GM13976 (cell line): ENCODE results near the gene GGA3.

Source experiments
- DNase-seq: peaks from one replicate; pipeline ENCODE4 v3.0.0; 2012; ENCODE audit warnings: low spot score
- CTCF ChIP-seq: IDR thresholded peaks from 2 replicates; pipeline ENCODE4 v1.5.1; 2012; ENCODE audit warnings: borderline replicate concordance, mild to moderate bottlenecking; ENCODE audit not compliant: insufficient read depth; ENCODE audit errors: extremely low read depth, missing control alignments, control extremely low read depth
- in situ Hi-C: fragments of 300-500 bp; cut with MboI; formaldehyde crosslinking; loops from one replicate; pipeline ENCODE4 v1.12.0; 2022; ENCODE audit warnings: low sequenced_read_pairs, mixed read lengths, inconsistent platforms; ENCODE audit not compliant: unreplicated experiment

Gene GGA3

DNA sequence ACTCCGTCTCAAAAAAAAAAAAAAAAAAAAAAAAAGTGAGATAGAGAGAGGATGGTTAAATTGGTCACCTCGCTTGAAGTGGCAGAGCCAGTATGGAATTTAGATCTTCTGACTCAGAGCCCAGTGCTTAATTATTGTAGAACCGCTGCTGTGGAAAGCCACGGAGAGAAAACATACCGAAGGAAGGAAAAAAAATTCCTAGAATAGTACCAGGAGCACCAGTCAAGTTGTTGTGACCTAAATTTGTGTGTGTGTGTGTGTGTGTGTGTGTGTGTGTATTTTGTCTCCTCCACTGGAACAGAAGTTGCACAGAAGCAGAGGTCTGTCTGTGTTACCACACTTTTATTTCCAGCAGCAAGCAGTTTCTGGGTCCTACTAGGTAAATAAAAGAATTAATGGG is 66.5 kb downstream of the GGA3 start:
- in situ Hi-C loops: no loop called here
- TF ChIP-seq CTCF: no peak
- DNase-seq: no peak

- DNase-seq: no peak
- TF ChIP-seq CTCF: no peak
- in situ Hi-C loops: no loop called here
Measured at GRCh38 chr17:75191584-75191983, 69.8 kb downstream of the GGA3 start.

DNA sequence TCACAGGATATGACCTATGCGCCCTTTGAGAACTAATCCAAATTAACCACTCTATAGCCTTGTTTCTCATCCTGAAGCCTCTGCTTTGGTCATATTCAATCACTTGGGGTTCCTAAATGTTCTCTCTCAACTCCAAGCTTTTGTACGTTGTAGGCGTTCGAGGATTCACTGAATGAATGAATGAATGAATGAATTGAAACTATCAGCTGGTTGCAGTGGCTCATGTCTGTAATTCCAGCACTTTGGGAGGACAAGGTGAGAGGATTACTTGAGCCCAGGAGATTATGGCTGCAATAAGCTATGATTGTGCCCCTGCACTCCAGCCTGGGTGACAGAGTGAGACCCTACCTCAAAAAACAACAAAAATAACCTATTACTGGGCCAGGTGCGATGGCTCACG is 72.8 kb downstream of the GGA3 start:
- no peak for TF ChIP-seq CTCF
- in situ Hi-C loops: no loop called here
- no peak for DNase-seq
